Measurements from ENCODE around the gene PLVAP. TPM values are rescaled to one million over a fixed set of nuclear protein-coding genes. Genes with fewer than 3 reads are reported as not detected.

The PLVAP gene
- total RNA-seq, 4 donors from 2014 or later: 21.8 to 142 (median 78.8) TPM

- peaks cover 0 to 68% (median 22%) of the 10 kb centered on the region in 4 donors for H3K4me1 ChIP-seq
- TF ChIP-seq CTCF (IDR thresholded peaks at IDR 0.05) (no peak), POLR2A (IDR thresholded peaks at IDR 0.05) (no peak), EP300 (IDR thresholded peaks at IDR 0.05) (no peak)
- peak overlapping the region in 2 of 4 donors; percentile 50 to 77 for H3K27ac ChIP-seq
- 55% methylated on average over 68 to 90 of the region's 94 CpGs for WGBS, 2 donors
- no peak for DNase-seq (ENCODE audit: low spot score in 2 of 2)
- peaks cover 0 to 68% (median 0%) of the 10 kb centered on the region in 3 donors for H3K36me3 ChIP-seq
- H3K4me3 ChIP-seq: peak overlapping the region in 2 of 4 donors; percentile 35 to 46
- no peaks in the 10 kb centered on the region for H3K9me3 ChIP-seq
- no peaks in the 10 kb centered on the region for H3K27me3 ChIP-seq
Measured at GRCh38 chr19:17328517-17329365, 48.4 kb downstream of the PLVAP start.

DNA sequence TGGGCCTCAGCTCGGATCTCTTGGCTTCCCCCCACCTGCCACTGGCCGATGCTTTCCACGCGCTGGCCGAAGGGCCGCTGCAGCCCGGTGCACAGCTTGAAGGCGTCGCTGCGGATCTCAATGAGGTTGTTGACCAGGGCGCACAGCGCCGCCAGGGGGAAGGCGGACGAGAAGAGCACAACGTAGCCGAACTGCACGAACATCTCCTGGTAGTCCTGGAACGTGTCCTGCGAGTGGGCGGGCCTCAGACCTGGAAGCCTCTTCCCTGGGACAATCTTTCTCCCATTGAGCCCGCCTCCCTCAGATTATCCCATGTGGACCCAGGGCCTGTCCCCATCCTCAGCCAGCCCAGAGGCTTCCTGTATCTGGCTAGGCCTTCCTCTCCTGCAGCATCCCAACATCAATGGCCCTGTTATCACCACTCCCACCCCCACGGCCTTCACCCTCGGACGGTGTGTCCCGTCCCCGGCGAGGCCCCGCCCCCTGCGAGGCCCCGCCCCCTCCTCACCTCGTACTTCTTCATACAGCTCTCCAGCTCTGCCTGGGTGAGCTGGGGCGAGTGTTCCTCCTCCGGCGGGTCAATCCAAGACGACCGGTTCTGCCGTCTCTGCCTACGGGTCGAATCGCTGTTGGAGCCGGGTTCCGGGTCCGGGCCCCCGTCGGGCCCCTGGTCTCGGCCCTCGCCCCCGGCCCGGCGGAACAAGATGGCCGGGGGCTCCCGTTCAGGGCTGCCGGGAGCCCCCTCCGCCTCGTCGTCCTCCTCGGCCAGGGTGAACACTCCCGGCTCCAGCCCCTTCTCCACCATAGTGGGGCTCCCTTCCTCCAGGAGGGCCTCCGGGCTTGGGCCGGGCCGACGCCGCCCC is 49.3 kb downstream of the PLVAP start:
- no peak for DNase-seq (ENCODE audit: low spot score in 2 of 2)
- Histone ChIP-seq H3K27me3 (no peaks in the 10 kb centered on the region), H3K36me3 (peaks cover 0 to 65% (median 0%) of the 10 kb centered on the region in 3 donors), H3K9me3 (no peaks in the 10 kb centered on the region), H3K4me1 (peaks cover 0 to 67% (median 19%) of the 10 kb centered on the region in 4 donors), H3K4me3 (peak overlapping the region in 2 of 4 donors; percentile 35 to 46), H3K27ac (peak overlapping the region in 3 of 4 donors; percentile 13 to 77 (median 50))
- 42 to 61% methylated on average over 46 to 50 of the region's 64 CpGs for WGBS, 2 donors
- TF ChIP-seq EP300 (IDR thresholded peaks at IDR 0.05) (no peak), CTCF (IDR thresholded peaks at IDR 0.05) (no peak), POLR2A (IDR thresholded peaks at IDR 0.05) (no peak)

- no peak for DNase-seq (ENCODE audit: low spot score in 2 of 2)
- Histone ChIP-seq H3K4me1 (peaks cover 0 to 70% (median 24%) of the 10 kb centered on the region in 4 donors), H3K27me3 (no peaks in the 10 kb centered on the region), H3K9me3 (no peaks in the 10 kb centered on the region), H3K27ac (no peak overlapping the region), H3K36me3 (peaks cover 0 to 66% (median 0%) of the 10 kb centered on the region in 3 donors), H3K4me3 (no peak overlapping the region)
- TF ChIP-seq CTCF (IDR thresholded peaks at IDR 0.05) (no peak), POLR2A (IDR thresholded peaks at IDR 0.05) (no peak), EP300 (IDR thresholded peaks at IDR 0.05) (no peak)
- WGBS, 2 donors: 90 to 92% methylated on average over 24 to 26 of the region's 27 CpGs
Measured at GRCh38 chr19:17327068-17327653, 50.0 kb downstream of the PLVAP start.

DNA sequence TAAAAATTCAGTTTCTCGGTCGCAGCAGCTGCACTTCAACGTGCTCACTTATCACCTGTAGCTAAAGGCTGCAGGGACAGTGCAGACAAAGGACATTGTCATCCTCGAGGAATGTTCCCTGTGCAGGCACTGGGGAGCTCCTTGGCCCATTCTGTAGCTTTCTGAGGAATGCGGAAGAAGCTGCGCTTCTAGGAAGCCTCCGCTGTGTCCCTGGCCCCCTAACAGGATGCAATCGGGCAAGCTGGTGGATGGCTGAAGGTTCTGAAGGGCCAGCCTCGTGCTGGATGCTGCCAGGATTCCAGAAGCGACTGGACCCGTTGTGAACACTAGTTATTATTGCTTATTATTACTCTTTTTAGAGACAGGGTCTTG is 50.6 kb downstream of the PLVAP start:
- no peaks in the 10 kb centered on the region for H3K9me3 ChIP-seq
- H3K4me1 ChIP-seq: peaks cover 0 to 70% (median 25%) of the 10 kb centered on the region in 4 donors
- no peak overlapping the region for H3K4me3 ChIP-seq
- H3K27ac ChIP-seq: peak overlapping the region in 1 of 4 donors; percentile 23
- H3K27me3 ChIP-seq: no peaks in the 10 kb centered on the region
- WGBS, 2 donors: 79 to 80% methylated on average over 11 of the region's 11 CpGs
- H3K36me3 ChIP-seq: peaks cover 0 to 72% (median 0%) of the 10 kb centered on the region in 3 donors
- TF ChIP-seq EP300 (IDR thresholded peaks at IDR 0.05) (no peak), CTCF (IDR thresholded peaks at IDR 0.05) (no peak), POLR2A (IDR thresholded peaks at IDR 0.05) (no peak)
- DNase-seq (ENCODE audit: low spot score in 2 of 2): no peak
